Neutrophil (primary cell): ENCODE data around the gene AHRR.
"Not testable (repeated sequence)": the region's sequence is repeated elsewhere in the genome, so short reads cannot be mapped to it uniquely, and the experiment has no call there.

Experiments
- H3K27ac ChIP-seq: fragments of 200-600 bp; sonication (generic); 2 replicates; pipeline ENCODE4 v1.5.1; 2016; ENCODE audit warnings: mild to moderate bottlenecking, moderate library complexity
- H3K27me3 ChIP-seq: fragments of 200-600 bp; sonication (generic); 2 replicates; pipeline ENCODE4 v1.6.0; 2016; ENCODE audit warnings: mild to moderate bottlenecking
- H3K36me3 ChIP-seq: fragments of 200-600 bp; sonication (generic); 2 replicates; pipeline ENCODE4 v1.5.1; 2017
- H3K4me1 ChIP-seq, 2 experiments: fragments of 200-600 bp in 1 of 2; sonication (generic) in 1 of 2; 1 replicate in 1 of 2; 2 replicates in 1 of 2; pipeline versions ENCODE4 v1.5.1 to v1.6.1; 2013 to 2016; ENCODE audit warnings: low read depth in 1 of 2, low read length in 1 of 2, mild to moderate bottlenecking in 1 of 2, moderate library complexity in 1 of 2; ENCODE audit not compliant: control insufficient read depth in 1 of 2, insufficient read depth in 1 of 2
- H3K4me3 ChIP-seq, 2 experiments: fragments of 200-600 bp in 1 of 2; sonication (generic) in 1 of 2; 1 replicate in 1 of 2; 2 replicates in 1 of 2; pipeline ENCODE4 v1.5.1; 2013 to 2016; ENCODE audit warnings: low read depth in 1 of 2, low read length in 1 of 2, mild to moderate bottlenecking in 1 of 2, moderate library complexity in 1 of 2
- H3K9me3 ChIP-seq: fragments of 200-600 bp; sonication (generic); 2 replicates; pipeline ENCODE4 v1.5.1; 2016
- TF ChIP-seq, protein P1 (sequence below): fragments of 200-600 bp; sonication (generic); IDR thresholded peaks from 2 replicates; pipeline ENCODE4 v1.5.1; 2016; ENCODE audit warnings: antibody characterized with exemption

The AHRR gene

GRCh38 chr5:308672-309271 is 12.7 kb upstream of the AHRR start:
- TF ChIP-seq, protein P1, sequence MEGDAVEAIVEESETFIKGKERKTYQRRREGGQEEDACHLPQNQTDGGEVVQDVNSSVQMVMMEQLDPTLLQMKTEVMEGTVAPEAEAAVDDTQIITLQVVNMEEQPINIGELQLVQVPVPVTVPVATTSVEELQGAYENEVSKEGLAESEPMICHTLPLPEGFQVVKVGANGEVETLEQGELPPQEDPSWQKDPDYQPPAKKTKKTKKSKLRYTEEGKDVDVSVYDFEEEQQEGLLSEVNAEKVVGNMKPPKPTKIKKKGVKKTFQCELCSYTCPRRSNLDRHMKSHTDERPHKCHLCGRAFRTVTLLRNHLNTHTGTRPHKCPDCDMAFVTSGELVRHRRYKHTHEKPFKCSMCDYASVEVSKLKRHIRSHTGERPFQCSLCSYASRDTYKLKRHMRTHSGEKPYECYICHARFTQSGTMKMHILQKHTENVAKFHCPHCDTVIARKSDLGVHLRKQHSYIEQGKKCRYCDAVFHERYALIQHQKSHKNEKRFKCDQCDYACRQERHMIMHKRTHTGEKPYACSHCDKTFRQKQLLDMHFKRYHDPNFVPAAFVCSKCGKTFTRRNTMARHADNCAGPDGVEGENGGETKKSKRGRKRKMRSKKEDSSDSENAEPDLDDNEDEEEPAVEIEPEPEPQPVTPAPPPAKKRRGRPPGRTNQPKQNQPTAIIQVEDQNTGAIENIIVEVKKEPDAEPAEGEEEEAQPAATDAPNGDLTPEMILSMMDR = no peak

GRCh38 chr5:309831-310230 is 11.7 kb upstream of the AHRR start:
- H3K4me1 ChIP-seq, H3K27ac ChIP-seq, H3K4me3 ChIP-seq, H3K27me3 ChIP-seq, H3K9me3 ChIP-seq: not testable (repeated sequence)
- H3K36me3 ChIP-seq = peaks cover 89% of the 10 kb centered on the region

More at GRCh38 chr5:308672-309271, 12.7 kb upstream of the AHRR start:
- Histone ChIP-seq H3K4me1 (no peaks in the 10 kb centered on the region), H3K4me3 (no peak overlapping the region), H3K27me3 (no peaks in the 10 kb centered on the region), H3K36me3 (peaks cover 78% of the 10 kb centered on the region), H3K27ac (no peak overlapping the region), H3K9me3 (no peaks in the 10 kb centered on the region)

DNA sequence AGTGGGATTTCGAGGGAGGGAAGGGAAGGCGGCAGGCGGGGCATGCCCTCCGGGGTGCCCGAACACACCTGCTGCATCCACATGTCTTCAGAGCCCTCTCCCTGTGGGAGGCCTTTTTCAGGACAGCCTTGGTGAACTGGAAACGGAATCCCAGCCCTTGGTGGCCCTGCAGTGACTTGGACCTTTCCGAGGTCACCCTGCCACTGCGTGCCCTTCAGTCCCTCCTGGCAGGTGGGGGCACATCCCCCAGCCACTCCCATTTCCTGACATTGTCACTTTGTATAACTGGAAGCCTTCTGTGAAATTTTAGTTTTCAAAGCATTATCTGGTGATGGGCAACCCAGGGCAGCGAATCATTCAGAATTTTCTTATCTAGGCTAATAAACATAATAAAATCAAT is 11.0 kb upstream of the AHRR start:
- Histone ChIP-seq H3K9me3 (no peaks in the 10 kb centered on the region), H3K4me3 (no peak overlapping the region), H3K27ac (no peak overlapping the region), H3K4me1 (no peaks in the 10 kb centered on the region), H3K36me3 (peaks cover 89% of the 10 kb centered on the region), H3K27me3 (no peaks in the 10 kb centered on the region)
- TF ChIP-seq, protein P1 = no peak

DNA sequence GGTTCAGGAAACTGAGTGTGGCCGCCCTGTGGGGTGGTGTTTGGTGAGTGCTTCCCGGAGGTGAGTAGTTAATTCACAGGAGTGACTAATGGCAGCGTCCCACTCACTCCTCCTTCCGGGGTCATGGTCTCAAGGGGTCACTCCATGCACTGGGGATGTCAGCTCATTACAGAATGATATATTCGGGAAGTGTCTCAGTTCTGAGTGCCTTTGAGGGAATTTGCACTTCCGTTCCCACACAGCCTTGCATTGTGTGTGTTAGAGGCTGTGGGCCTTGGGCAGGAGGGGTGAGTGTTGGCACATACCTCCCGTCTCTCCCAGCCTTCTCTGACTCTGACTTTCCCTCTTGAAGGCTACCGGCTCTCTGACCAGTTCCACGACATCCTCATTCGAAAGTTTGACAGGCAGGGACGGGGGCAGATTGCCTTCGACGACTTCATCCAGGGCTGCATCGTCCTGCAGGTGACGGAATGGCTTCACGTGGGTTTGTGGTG is 10.5 kb upstream of the AHRR start:
- Histone ChIP-seq H3K27ac (no peak overlapping the region), H3K9me3 (no peaks in the 10 kb centered on the region), H3K4me1 (no peaks in the 10 kb centered on the region), H3K27me3 (no peaks in the 10 kb centered on the region), H3K36me3 (peaks cover 89% of the 10 kb centered on the region), H3K4me3 (no peak overlapping the region)
- TF ChIP-seq, protein P1 = no peak

GRCh38 chr5:311963-312362 is 9.6 kb upstream of the AHRR start:
- Histone ChIP-seq H3K4me3 (no peak overlapping the region), H3K27ac (no peak overlapping the region), H3K27me3 (no peaks in the 10 kb centered on the region), H3K4me1 (no peaks in the 10 kb centered on the region), H3K36me3 (peaks cover 89% of the 10 kb centered on the region), H3K9me3 (no peaks in the 10 kb centered on the region)
- TF ChIP-seq, protein P1 = no peak

DNA sequence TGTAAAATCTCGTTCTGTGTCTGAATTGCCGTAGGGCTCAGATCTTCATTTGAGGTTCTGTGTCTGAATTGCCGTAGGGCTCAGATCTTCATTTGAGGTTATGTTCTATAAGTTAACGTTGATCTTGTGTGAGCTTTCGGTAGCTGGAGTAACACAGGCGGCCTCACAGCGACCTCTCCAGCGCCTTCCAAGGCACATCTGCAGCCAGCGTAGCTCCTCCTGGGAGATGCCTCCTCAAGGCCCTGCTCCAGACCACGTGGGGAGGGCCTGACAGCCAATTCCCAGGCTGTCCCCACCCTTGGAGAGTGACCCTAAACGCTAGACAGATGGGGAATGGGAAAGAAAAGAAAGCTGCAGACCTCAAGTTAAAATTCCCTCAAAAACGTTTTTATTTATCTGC is 8.7 kb upstream of the AHRR start:
- no peak overlapping the region for H3K27ac ChIP-seq
- H3K36me3 ChIP-seq = peaks cover 82% of the 10 kb centered on the region
- H3K4me1 ChIP-seq = no peaks in the 10 kb centered on the region

More for the DNA sequence above, 8.7 kb upstream of the AHRR start:
- no peaks in the 10 kb centered on the region for H3K27me3 ChIP-seq
- TF ChIP-seq, protein P1 = no peak
- H3K4me3 ChIP-seq = no peak overlapping the region
- H3K9me3 ChIP-seq = no peaks in the 10 kb centered on the region
